HCT116 (cell line): ENCODE results near the gene GAB4. TPM values are rescaled to one million over a fixed set of nuclear protein-coding genes. Genes with fewer than 3 reads are reported as not detected.

Experiments
- ATAC-seq: fragments of 200-7000 bp; cut with Tn5 transposase; 2 replicates; pipeline ENCODE4 v1.9.1; 2020; ENCODE audit warnings: mild to moderate bottlenecking, moderate library complexity
- BruUV-seq: library from RNA; stranded (reverse); fragments of 400-500 nt; replicated peaks from 2 replicates; lab custom pipeline; 2021; lab: Mats Ljungman, UMichigan
- CTCF ChIA-PET: fragments of 300-600 bp; sonication (Branson Sonifier 250); formaldehyde crosslinking; loops from one replicate; lab custom pipeline; 2021; ENCODE audit warnings: antibody characterized with exemption; lab: Charles Lee
- POLR2A ChIA-PET: fragments of 300-600, 350-600 bp; sonication (Branson Sonifier 250); formaldehyde crosslinking; loops from one replicate; lab custom pipeline; 2021; ENCODE audit warnings: antibody characterized with exemption; lab: Charles Lee
- RAD21 ChIA-PET, 2 experiments: fragments of 300-600 bp; sonication (Branson Sonifier 250); formaldehyde crosslinking; loops; one replicate each; lab custom pipeline; 2023; ENCODE audit warnings: low total read pairs in 2 of 2; ENCODE audit not compliant: uncharacterized antibody in 2 of 2, unreplicated experiment in 2 of 2, low non-redundant PET in 1 of 2; lab: Charles Lee
- DNase-seq: peaks from one replicate; pipeline ENCODE4 v3.0.0-alpha.2; 2010; ENCODE audit warnings: low read depth, low spot score
- H2AFZ ChIP-seq: fragments of 200-600 bp; shearing (Covaris generic), sonication (generic); 2 replicates; pipeline ENCODE4 v1.6.1; 2017; ENCODE audit warnings: low read depth, mixed run types, mixed read lengths, antibody characterized with exemption, low read length; ENCODE audit not compliant: poor library complexity, severe bottlenecking
- H3K27ac ChIP-seq: 2 replicates; pipeline ENCODE4 v1.5.1; 2012; ENCODE audit warnings: low read depth, low read length
- H3K27me3 ChIP-seq: fragments of 200-600 bp; sonication (generic); 2 replicates; pipeline ENCODE4 v1.6.1; 2016; ENCODE audit warnings: mixed run types, low read length, mixed read lengths; ENCODE audit not compliant: insufficient read depth
- H3K36me3 ChIP-seq, 2 experiments: fragments of 200-500 bp in 1 of 2; fragments of 200-600 bp in 1 of 2; sonication (Bioruptor generic) in 1 of 2; sonication (generic) in 1 of 2; 2 replicates each; pipeline versions ENCODE4 v1.5.1 to v1.6.1; 2014 to 2016; ENCODE audit warnings: low read length in 2 of 2, inconsistent platforms in 1 of 2, mixed read lengths in 1 of 2, mixed run types in 1 of 2; ENCODE audit not compliant: insufficient read depth in 2 of 2, control insufficient read depth in 1 of 2
- H3K4me1 ChIP-seq, 2 experiments: fragments of 200-600 bp in 1 of 2; sonication (generic) in 1 of 2; 2 replicates each; pipeline versions ENCODE4 v1.5.1 to v1.6.1; 2012 to 2017; ENCODE audit warnings: low read length in 2 of 2, inconsistent platforms in 1 of 2, mild to moderate bottlenecking in 1 of 2, mixed read lengths in 1 of 2, mixed run types in 1 of 2, moderate library complexity in 1 of 2; ENCODE audit not compliant: insufficient read depth in 2 of 2, control insufficient read depth in 1 of 2
- H3K4me2 ChIP-seq: fragments of 200-600 bp; sonication (generic); 2 replicates; pipeline ENCODE4 v1.6.1; 2017; ENCODE audit warnings: mixed run types, low read length, mixed read lengths
- H3K4me3 ChIP-seq, 2 experiments: fragments of 200-600 bp in 1 of 2; sonication (generic) in 1 of 2; replicated peaks in 1 of 2; 2 replicates each; pipeline ENCODE4 v1.5.1; 2011 to 2016; ENCODE audit warnings: low read length in 2 of 2, control low read depth in 1 of 2, low read depth in 1 of 2, mild to moderate bottlenecking in 1 of 2, mixed read lengths in 1 of 2, mixed run types in 1 of 2
- H3K79me2 ChIP-seq: fragments of 200-600 bp; sonication (generic); 2 replicates; pipeline ENCODE4 v1.6.1; 2017; ENCODE audit warnings: mild to moderate bottlenecking, mixed run types, low read length, moderate library complexity, mixed read lengths; ENCODE audit not compliant: insufficient read depth
- H3K9ac ChIP-seq: fragments of 200-600 bp; sonication (generic); 2 replicates; pipeline ENCODE4 v1.6.1; 2016; ENCODE audit warnings: low read length, mixed read lengths
- H3K9me2 ChIP-seq: fragments of 200-600 bp; sonication (generic), shearing (Covaris generic); 2 replicates; pipeline ENCODE4 v1.6.1; 2017; ENCODE audit warnings: mixed run types, mild to moderate bottlenecking, moderate library complexity; ENCODE audit not compliant: insufficient read depth
- H3K9me3 ChIP-seq, 2 experiments: fragments of 200-500 bp in 1 of 2; fragments of 200-600 bp in 1 of 2; sonication (Bioruptor generic) in 1 of 2; sonication (generic) in 1 of 2; 2 replicates each; pipeline ENCODE4 v1.6.1; 2014 to 2017; ENCODE audit warnings: low read length in 2 of 2, mixed read lengths in 2 of 2, inconsistent platforms in 1 of 2, low read depth in 1 of 2, mild to moderate bottlenecking in 1 of 2, mixed run types in 1 of 2, moderate library complexity in 1 of 2; ENCODE audit not compliant: control insufficient read depth in 1 of 2, insufficient read depth in 1 of 2
- H4K20me1 ChIP-seq: fragments of 200-600 bp; sonication (generic), shearing (Covaris generic); 2 replicates; pipeline ENCODE4 v1.6.1; 2017; ENCODE audit warnings: mixed run types, mild to moderate bottlenecking, moderate library complexity; ENCODE audit not compliant: insufficient read depth
- CBX3 ChIP-seq: IDR thresholded peaks from 2 replicates; pipeline ENCODE4 v1.6.1; 2012; ENCODE audit warnings: low read depth
- EGR1 ChIP-seq: IDR thresholded peaks from 2 replicates; pipeline ENCODE4 v1.6.1; 2012; ENCODE audit warnings: low read depth
- EZH2 ChIP-seq: fragments of 200-600 bp; sonication (generic); IDR thresholded peaks from 2 replicates; pipeline ENCODE4 v1.6.1; 2017; ENCODE audit warnings: antibody characterized with exemption, mixed run types
- EZH2phosphoT487 ChIP-seq: fragments of 200-600 bp; IDR thresholded peaks from 2 replicates; pipeline ENCODE4 v1.6.1; 2018; ENCODE audit warnings: antibody characterized with exemption, borderline replicate concordance
- FOSL1 ChIP-seq: IDR thresholded peaks from 2 replicates; pipeline ENCODE4 v1.6.1; 2012; ENCODE audit warnings: low read depth
- JUND ChIP-seq: IDR thresholded peaks from 2 replicates; pipeline ENCODE4 v1.6.1; 2012
- POLR2A ChIP-seq: IDR thresholded peaks from 2 replicates; pipeline ENCODE4 v1.7.0; 2011; ENCODE audit warnings: borderline replicate concordance; ENCODE audit not compliant: insufficient read depth, insufficient read length; ENCODE audit errors: extremely low read depth
- POLR2AphosphoS5 ChIP-seq: IDR thresholded peaks from 2 replicates; pipeline ENCODE4 v1.6.1; 2011; ENCODE audit warnings: mild to moderate bottlenecking, low read depth, low read length, moderate library complexity
- YY1 ChIP-seq: IDR thresholded peaks from 2 replicates; pipeline ENCODE4 v1.6.1; 2011; ENCODE audit warnings: low read length, low read depth, moderate library complexity, mild to moderate bottlenecking; ENCODE audit not compliant: insufficient replicate concordance; ENCODE audit errors: extremely low read depth
- ZFX ChIP-seq: fragments of 450-650 bp; IDR thresholded peaks from 2 replicates; pipeline ENCODE4 v1.6.1; 2017
- intact Hi-C: fragments of 100-400 bp; cut with micrococcal nuclease; formaldehyde crosslinking; loops from 2 replicates; pipeline ENCODE4 v1.10.0; 2022
- total RNA-seq: library from RNA; stranded (reverse); gene quantifications from one replicate; pipeline ENCODE4 v1.2.1, GENCODE V29; 2021; ENCODE audit not compliant: unreplicated experiment
- TF ChIP-seq, protein P1 (sequence below): IDR thresholded peaks from 2 replicates; pipeline ENCODE4 v1.6.1; 2011; ENCODE audit warnings: mild to moderate bottlenecking, low read length, moderate library complexity; ENCODE audit not compliant: insufficient replicate concordance; ENCODE audit errors: extremely low read depth
- TF ChIP-seq, protein P2 (sequence below): IDR thresholded peaks from 2 replicates; pipeline ENCODE4 v1.6.1; 2012
- TF ChIP-seq, protein P3 (sequence below): IDR thresholded peaks from 2 replicates; pipeline ENCODE4 v1.6.1; 2012; ENCODE audit warnings: low read depth

Gene GAB4
- total RNA-seq, 1 experiment from 2014 or later, result not detected

DNA sequence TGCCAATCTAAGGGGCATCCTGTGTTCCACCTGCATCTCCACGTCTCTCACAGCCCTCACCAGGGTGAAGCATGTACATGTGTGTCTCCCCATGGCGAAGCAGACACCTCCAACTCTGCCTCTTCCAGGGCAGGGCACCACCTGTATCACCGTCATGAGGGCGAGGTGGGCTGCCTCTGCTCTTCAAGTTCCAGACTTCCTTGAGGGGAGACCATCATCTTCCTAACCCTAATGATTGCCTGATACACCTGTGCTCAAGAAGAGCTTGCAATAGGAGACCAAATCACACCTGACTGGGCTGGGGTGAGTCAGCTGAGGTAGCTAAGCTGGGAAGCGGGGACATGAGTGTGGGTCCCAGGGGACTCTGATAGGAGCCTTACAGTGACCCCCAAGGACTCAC lies 43.7 kb downstream of the GAB4 start:
- no peak for DNase-seq
- POLR2A ChIA-PET, result no interaction called here
- H3K27me3 ChIP-seq, result peaks cover 6% of the 10 kb centered on the region; the same call in 1 of the 2 replicates
- BruUV-seq, result no TSS peak
- TF ChIP-seq EGR1 (no peak), CBX3 (no peak), ZFX (no peak), EZH2 (no peak), EZH2phosphoT487 (no peak), POLR2A (no peak), YY1 (no peak), JUND (no peak), POLR2AphosphoS5 (no peak), FOSL1 (no peak)
- TF ChIP-seq, protein P1, sequence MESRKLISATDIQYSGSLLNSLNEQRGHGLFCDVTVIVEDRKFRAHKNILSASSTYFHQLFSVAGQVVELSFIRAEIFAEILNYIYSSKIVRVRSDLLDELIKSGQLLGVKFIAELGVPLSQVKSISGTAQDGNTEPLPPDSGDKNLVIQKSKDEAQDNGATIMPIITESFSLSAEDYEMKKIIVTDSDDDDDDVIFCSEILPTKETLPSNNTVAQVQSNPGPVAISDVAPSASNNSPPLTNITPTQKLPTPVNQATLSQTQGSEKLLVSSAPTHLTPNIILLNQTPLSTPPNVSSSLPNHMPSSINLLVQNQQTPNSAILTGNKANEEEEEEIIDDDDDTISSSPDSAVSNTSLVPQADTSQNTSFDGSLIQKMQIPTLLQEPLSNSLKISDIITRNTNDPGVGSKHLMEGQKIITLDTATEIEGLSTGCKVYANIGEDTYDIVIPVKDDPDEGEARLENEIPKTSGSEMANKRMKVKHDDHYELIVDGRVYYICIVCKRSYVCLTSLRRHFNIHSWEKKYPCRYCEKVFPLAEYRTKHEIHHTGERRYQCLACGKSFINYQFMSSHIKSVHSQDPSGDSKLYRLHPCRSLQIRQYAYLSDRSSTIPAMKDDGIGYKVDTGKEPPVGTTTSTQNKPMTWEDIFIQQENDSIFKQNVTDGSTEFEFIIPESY, result no peak
- TF ChIP-seq, protein P2, sequence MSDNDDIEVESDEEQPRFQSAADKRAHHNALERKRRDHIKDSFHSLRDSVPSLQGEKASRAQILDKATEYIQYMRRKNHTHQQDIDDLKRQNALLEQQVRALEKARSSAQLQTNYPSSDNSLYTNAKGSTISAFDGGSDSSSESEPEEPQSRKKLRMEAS, result no peak
- TF ChIP-seq, protein P3, sequence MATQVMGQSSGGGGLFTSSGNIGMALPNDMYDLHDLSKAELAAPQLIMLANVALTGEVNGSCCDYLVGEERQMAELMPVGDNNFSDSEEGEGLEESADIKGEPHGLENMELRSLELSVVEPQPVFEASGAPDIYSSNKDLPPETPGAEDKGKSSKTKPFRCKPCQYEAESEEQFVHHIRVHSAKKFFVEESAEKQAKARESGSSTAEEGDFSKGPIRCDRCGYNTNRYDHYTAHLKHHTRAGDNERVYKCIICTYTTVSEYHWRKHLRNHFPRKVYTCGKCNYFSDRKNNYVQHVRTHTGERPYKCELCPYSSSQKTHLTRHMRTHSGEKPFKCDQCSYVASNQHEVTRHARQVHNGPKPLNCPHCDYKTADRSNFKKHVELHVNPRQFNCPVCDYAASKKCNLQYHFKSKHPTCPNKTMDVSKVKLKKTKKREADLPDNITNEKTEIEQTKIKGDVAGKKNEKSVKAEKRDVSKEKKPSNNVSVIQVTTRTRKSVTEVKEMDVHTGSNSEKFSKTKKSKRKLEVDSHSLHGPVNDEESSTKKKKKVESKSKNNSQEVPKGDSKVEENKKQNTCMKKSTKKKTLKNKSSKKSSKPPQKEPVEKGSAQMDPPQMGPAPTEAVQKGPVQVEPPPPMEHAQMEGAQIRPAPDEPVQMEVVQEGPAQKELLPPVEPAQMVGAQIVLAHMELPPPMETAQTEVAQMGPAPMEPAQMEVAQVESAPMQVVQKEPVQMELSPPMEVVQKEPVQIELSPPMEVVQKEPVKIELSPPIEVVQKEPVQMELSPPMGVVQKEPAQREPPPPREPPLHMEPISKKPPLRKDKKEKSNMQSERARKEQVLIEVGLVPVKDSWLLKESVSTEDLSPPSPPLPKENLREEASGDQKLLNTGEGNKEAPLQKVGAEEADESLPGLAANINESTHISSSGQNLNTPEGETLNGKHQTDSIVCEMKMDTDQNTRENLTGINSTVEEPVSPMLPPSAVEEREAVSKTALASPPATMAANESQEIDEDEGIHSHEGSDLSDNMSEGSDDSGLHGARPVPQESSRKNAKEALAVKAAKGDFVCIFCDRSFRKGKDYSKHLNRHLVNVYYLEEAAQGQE, result no peak
- TF ChIP-seq, all 23 proteins: peak for 0
- Histone ChIP-seq H2AFZ (no peak overlapping the region), H3K27ac (no peak overlapping the region), H3K4me1 (no peaks in the 10 kb centered on the region), H3K9ac (no peak overlapping the region), H3K79me2 (no peaks in the 10 kb centered on the region), H4K20me1 (no peaks in the 10 kb centered on the region), H3K9me2 (no peaks in the 10 kb centered on the region), H3K4me2 (no peak overlapping the region), H3K36me3 (no peaks in the 10 kb centered on the region), H3K9me3 (no peaks in the 10 kb centered on the region), H3K4me3 (no peak overlapping the region)
- ATAC-seq, result no peak
- intact Hi-C loops, result no loop called here
- CTCF ChIA-PET, result no interaction called here
- RAD21 ChIA-PET, result no interaction called here
